GM19351 (cell line): ENCODE measurements around the gene TENT5C.

Experiments
- ATAC-seq: cut with Tn5 transposase; IDR thresholded peaks from one replicate; pipeline ENCODE4 v1.9.1; 2021; ENCODE audit warnings: mild to moderate bottlenecking, moderate library complexity; ENCODE audit not compliant: unreplicated experiment

Gene TENT5C

DNA sequence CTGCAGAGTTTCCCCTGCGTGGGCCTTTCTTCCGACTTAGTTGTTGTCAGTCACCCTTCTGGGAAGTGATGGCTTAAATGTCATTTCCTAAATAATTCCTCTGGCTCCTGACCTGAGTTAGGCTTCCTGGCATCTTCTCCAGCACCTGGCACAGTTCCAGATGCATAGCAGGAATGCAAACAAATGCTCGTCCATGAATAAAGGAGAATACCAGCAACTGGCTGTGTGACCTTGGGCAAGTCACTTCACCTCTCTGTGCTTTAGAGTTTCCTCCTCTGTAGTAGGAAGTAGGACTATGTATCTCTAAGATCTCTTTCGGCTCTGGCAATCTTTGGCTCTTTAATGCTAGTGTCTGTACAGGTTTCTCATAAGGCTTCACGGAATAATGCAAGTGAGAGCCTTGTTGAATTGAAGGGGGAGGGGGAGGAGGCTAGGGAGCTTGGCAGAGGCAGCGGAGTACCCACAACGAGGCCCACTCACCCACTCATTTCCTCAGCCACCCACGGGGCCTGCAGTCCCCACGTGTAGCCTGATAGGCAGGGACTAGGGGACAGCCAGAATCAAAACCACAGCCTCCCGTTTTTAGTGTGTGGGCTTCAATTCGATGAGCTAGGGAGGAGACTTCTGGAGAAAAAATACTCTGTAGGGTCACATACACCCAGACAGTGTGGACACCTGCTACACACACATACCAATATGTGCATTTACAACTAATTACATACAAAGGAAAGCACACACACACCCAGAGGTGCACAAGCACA, 48.1 kb downstream of the TENT5C start:
- peak; percentile 15 for ATAC-seq

GRCh38 chr1:117654493-117655219, 48.8 kb downstream of the TENT5C start:
- ATAC-seq: peak; percentile 72

- ATAC-seq: no peak
Observed at GRCh38 chr1:117655220-117655577, 49.4 kb downstream of the TENT5C start.

GRCh38 chr1:117656202-117656641, 50.4 kb downstream of the TENT5C start:
- ATAC-seq: peak; percentile 55

GRCh38 chr1:117657031-117657430, 51.2 kb downstream of the TENT5C start:
- ATAC-seq: no peak

GRCh38 chr1:117657949-117658660, 52.3 kb downstream of the TENT5C start:
- ATAC-seq: no peak

- ATAC-seq: peak; percentile 20
Observed at GRCh38 chr1:117658676-117659075, 52.8 kb downstream of the TENT5C start.

DNA sequence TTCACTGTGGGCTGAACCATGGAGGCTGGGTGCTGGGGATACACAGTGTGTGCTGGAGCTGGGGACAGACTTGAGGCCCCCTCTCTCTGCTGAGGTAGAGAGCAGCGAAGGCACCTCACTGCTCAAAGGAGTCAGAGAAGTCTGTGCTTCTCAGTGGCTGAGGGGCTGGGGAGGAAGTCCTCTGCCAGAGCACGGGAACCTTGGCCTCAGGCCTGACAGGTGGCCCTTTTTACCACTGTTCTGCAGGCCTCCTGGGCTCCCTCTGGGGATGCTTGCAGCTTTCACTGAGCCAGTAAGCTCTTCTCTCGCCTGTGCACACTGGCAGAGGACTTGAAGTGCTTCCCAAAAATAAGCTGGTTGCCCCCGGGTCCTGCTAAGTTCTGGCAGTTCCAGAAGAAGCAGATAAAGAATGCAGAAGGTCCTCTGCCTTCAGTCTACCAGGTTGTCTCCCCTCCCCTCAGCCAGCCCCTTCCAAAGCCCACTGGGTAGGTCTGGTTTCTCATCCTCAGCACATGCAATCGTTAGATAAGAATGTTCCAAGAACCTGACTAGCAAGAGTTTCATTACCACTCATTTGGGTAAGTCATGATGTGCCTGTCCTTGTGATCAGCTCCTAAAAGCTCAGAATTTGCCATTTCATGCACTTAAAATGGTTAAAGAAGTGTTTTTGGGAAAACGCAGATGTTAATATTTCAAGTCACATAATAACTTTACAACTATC, 53.9 kb downstream of the TENT5C start:
- ATAC-seq: no peak

- ATAC-seq: no peak
Observed at GRCh38 chr1:117660271-117660965, 54.6 kb downstream of the TENT5C start.

DNA sequence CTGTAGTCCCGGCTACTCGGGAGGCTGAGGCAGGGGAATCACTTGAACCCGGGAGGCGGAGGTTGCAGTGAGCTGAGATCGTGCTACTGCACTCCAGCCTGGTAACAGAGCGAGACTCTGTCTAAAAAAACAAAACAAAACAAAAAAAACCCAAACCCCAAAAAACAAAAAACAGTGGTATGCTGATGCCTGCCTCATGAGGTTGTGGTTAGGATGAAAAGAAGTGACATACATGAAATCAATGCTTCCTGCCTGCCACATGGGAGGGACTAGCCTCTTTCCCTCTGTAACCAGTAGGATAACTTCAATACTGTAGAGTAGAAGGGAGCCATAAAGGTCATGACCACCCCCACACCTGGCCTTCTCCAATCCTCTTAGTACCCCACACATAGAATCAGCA, 55.2 kb downstream of the TENT5C start:
- ATAC-seq: no peak

- no peak for ATAC-seq
Observed at GRCh38 chr1:117662667-117663066, 56.8 kb downstream of the TENT5C start.

DNA sequence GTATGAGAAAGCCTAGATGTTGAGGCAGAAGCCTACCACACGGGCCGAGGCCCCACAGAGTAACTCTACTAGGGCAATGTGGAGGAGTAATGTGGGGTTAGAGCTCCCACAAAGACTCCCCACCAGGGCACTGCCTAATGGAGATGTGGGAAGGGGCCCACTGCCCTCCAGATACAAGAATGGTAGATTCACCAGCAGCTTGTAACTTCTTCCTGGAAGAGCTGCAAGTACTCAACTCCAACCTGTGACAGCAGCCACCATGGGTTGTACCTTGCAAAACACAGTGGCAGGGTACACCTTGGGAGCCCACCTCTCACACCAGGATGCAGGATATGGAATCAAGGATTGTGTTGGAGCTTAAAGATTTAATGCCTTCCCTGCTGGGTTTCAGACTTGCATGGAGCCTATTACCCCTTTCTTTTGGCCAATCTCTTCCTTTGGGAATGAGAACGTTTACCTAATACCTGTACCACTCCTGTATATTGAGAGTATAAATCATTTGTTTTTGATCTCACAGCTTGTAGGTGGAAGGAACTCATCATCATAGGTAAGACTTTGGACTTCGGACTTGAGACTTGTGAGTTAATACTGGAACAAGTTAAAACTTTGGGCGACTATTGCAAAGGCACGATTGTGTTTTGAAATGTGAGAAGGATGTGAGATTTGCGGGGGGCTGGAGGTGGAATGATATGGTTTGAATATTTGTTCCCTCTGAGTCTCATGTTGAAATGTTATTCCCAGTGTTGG, 57.5 kb downstream of the TENT5C start:
- no peak for ATAC-seq

DNA sequence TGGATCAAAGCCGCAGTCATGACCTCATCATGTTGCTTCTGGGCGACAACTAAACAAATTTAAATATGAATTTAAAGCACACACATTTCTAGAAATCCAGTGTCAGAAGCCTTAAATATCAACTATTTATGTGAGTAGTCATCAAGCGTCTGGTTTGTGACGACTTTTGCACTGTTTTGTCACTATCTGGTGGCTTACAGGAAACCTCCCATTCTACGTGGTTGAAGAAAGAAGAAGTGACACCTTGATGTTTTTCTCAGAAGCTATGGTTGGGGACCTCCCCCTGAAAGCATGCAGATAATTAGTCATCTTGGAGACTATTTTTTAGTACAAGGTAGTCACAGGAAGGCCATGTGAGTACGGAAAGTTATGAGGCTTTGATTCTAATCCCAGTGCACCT, 58.5 kb downstream of the TENT5C start:
- ATAC-seq: peak; percentile 97

DNA sequence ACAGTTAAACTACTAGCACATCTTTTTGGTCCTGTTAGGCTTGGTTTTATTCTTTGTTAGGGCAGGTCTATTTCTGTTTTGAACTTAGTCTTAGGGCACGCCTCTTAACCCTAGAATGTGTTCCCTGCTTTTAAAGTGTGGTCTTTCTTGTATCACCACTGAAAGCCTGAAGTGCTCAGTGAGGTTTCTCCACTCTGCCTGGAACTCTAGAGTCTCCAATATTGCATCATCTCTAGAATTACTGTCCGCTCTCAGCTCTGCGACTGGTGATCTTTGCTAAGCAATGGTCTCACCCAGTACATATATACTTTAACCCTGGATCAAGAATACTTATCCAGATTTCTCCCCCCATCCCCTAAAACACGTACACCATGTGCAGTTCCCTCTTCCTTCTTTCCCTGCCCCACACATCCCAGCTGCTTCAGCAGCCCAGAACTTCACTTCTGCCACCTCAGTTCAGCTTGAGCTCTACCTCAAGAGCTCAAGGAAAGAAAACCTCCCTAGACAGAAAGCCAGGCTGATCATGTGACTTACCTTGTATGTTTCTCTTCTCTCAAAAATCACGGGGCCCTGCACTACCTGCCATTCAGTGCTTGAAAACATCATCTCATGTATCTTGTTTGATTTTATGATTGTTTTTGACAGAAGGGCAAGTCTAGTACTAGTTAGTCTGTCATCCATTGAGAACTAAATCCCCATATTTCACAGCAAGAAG, 59.9 kb downstream of the TENT5C start:
- no peak for ATAC-seq

DNA sequence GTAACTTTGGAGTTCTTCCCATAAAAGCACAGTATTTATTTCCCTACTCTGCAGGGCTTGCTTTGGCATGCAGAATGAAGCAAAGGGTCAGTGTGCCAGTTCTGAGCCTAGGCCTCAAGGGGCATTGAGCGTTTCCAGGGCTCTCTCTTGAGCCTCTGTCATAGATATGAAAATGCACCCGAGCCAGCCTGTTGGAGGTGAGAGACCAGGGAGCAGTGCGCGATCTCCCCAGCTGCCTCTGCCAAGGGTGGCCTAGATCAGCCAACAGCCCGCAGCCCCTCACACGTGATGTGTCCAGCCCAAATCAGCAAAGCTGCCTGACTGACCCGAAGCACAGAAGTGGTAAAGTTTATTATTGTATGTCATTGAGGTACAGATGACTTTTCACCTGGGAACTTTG, 63.7 kb downstream of the TENT5C start:
- ATAC-seq: no peak

GRCh38 chr1:117670976-117671780, 65.3 kb downstream of the TENT5C start:
- ATAC-seq: no peak

- no peak for ATAC-seq
Observed at GRCh38 chr1:117671781-117672501, 66.1 kb downstream of the TENT5C start.

GRCh38 chr1:117672756-117673155, 66.9 kb downstream of the TENT5C start:
- ATAC-seq: no peak
